SK-N-MC (cell line): Measurements from ENCODE around the gene PF4V1.

Experiments
- DNase-seq: peaks from one replicate; pipeline ENCODE4 v3.0.0-alpha.2; 2011; ENCODE audit warnings: low read depth, low spot score
- H3K27ac ChIP-seq: fragments of 200-600 bp; sonication (generic); 2 replicates; pipeline ENCODE4 v1.5.1; 2016; ENCODE audit warnings: mixed run types
- H3K36me3 ChIP-seq: fragments of 200-600 bp; sonication (generic); 2 replicates; pipeline ENCODE4 v1.6.1; 2017; ENCODE audit warnings: antibody characterized with exemption, low read length, mixed read lengths; ENCODE audit not compliant: insufficient read depth
- H3K4me3 ChIP-seq: fragments of 200-600 bp; sonication (generic); 2 replicates; pipeline ENCODE4 v1.5.1; 2016
- H3K9ac ChIP-seq: fragments of 200-600 bp; sonication (generic); 2 replicates; pipeline ENCODE4 v1.8.0; 2017; ENCODE audit warnings: mixed run types, mixed read lengths; ENCODE audit not compliant: insufficient read length
- H3K9me3 ChIP-seq: fragments of 200-600 bp; sonication (generic); 2 replicates; pipeline ENCODE4 v1.6.1; 2017; ENCODE audit warnings: low read depth, mild to moderate bottlenecking, antibody characterized with exemption, low read length, moderate library complexity, mixed read lengths
- EZH2 ChIP-seq: fragments of 200-600 bp; sonication (generic); IDR thresholded peaks from one replicate; pipeline ENCODE4 v1.6.1; 2017; ENCODE audit warnings: antibody characterized with exemption
- FOXP2 ChIP-seq: optimal IDR thresholded peaks from 2 replicates; pipeline ENCODE3; 2011; ENCODE audit warnings: mild to moderate bottlenecking, moderate library complexity; ENCODE audit not compliant: insufficient read depth; ENCODE audit errors: extremely low read length, control extremely low read depth
- POLR2AphosphoS5 ChIP-seq: IDR thresholded peaks from 2 replicates; pipeline ENCODE4 v1.6.1; 2012; ENCODE audit warnings: mild to moderate bottlenecking, low read depth, low read length, borderline replicate concordance

The PF4V1 gene

GRCh38 chr4:73822812-73823504 lies 30.1 kb upstream of the PF4V1 start:
- H3K9ac ChIP-seq = no peak overlapping the region

GRCh38 chr4:73823760-73824159 lies 29.3 kb upstream of the PF4V1 start:
- H3K4me3 ChIP-seq = no peak overlapping the region
- no peaks in the 10 kb centered on the region for H3K9me3 ChIP-seq
- H3K27ac ChIP-seq = no peak overlapping the region
- no peaks in the 10 kb centered on the region for H3K36me3 ChIP-seq
- TF ChIP-seq POLR2AphosphoS5 (no peak), FOXP2 (no peak), EZH2 (no peak)
- H3K9ac ChIP-seq = no peak overlapping the region
- no peak for DNase-seq

More at GRCh38 chr4:73822812-73823504, 30.1 kb upstream of the PF4V1 start:
- DNase-seq = no peak
- Histone ChIP-seq H3K36me3 (no peaks in the 10 kb centered on the region), H3K4me3 (no peak overlapping the region), H3K9me3 (no peaks in the 10 kb centered on the region), H3K27ac (no peak overlapping the region)
- no peak for TF ChIP-seq POLR2AphosphoS5
- no peak for TF ChIP-seq FOXP2
- no peak for TF ChIP-seq EZH2

- no peaks in the 10 kb centered on the region for H3K9me3 ChIP-seq
- no peak overlapping the region for H3K27ac ChIP-seq
- TF ChIP-seq POLR2AphosphoS5 = no peak
- no peak for TF ChIP-seq FOXP2
- TF ChIP-seq EZH2 = no peak
- H3K9ac ChIP-seq = no peak overlapping the region
- no peaks in the 10 kb centered on the region for H3K36me3 ChIP-seq
- H3K4me3 ChIP-seq = no peak overlapping the region
- no peak for DNase-seq
Measured at GRCh38 chr4:73828956-73829355, 24.1 kb upstream of the PF4V1 start.

GRCh38 chr4:73831569-73831968 lies 21.5 kb upstream of the PF4V1 start:
- Histone ChIP-seq H3K9me3 (no peaks in the 10 kb centered on the region), H3K4me3 (no peak overlapping the region), H3K27ac (no peak overlapping the region), H3K36me3 (no peaks in the 10 kb centered on the region), H3K9ac (no peak overlapping the region)
- DNase-seq = no peak
- no peak for TF ChIP-seq FOXP2
- no peak for TF ChIP-seq EZH2
- TF ChIP-seq POLR2AphosphoS5 = no peak

- no peak for TF ChIP-seq POLR2AphosphoS5
- no peak for TF ChIP-seq FOXP2
- no peak for TF ChIP-seq EZH2
- H3K4me3 ChIP-seq = no peak overlapping the region
- H3K9me3 ChIP-seq = no peaks in the 10 kb centered on the region
- no peak overlapping the region for H3K27ac ChIP-seq
- H3K36me3 ChIP-seq = no peaks in the 10 kb centered on the region
- H3K9ac ChIP-seq = no peak overlapping the region
- DNase-seq = no peak
Measured at GRCh38 chr4:73832651-73833237, 20.4 kb upstream of the PF4V1 start.

GRCh38 chr4:73836373-73837279 lies 16.5 kb upstream of the PF4V1 start, which contains the start of gene CXCL6:
Gene CXCL6 (plus strand): TSS chr4:73836678. CDS start chr4:73836751, 73 bp downstream.
- Histone ChIP-seq H3K27ac (no peak within 1 kb of the TSS), H3K4me3 (peak within 1 kb of the TSS; percentile 61), H3K36me3 (no peaks in the 10 kb centered on the region), H3K9me3 (no peaks in the 10 kb centered on the region), H3K9ac (no peak within 1 kb of the TSS)
- no peak for TF ChIP-seq POLR2AphosphoS5
- no peak for TF ChIP-seq EZH2
- TF ChIP-seq FOXP2 = no peak
- DNase-seq = no peak

- TF ChIP-seq FOXP2 = no peak
- no peak for TF ChIP-seq EZH2
- TF ChIP-seq POLR2AphosphoS5 = no peak
- no peak for DNase-seq
- Histone ChIP-seq H3K27ac (no peak overlapping the region), H3K9me3 (no peaks in the 10 kb centered on the region), H3K36me3 (no peaks in the 10 kb centered on the region), H3K9ac (no peak overlapping the region), H3K4me3 (no peak overlapping the region)
Measured at GRCh38 chr4:73839071-73839470, 14.0 kb upstream of the PF4V1 start.

- H3K9me3 ChIP-seq = no peaks in the 10 kb centered on the region
Measured at GRCh38 chr4:73839715-73840114, 13.4 kb upstream of the PF4V1 start.

More at GRCh38 chr4:73839715-73840114, 13.4 kb upstream of the PF4V1 start:
- H3K36me3 ChIP-seq = no peaks in the 10 kb centered on the region
- H3K9ac ChIP-seq = no peak overlapping the region
- H3K27ac ChIP-seq = no peak overlapping the region
- no peak for DNase-seq
- no peak for TF ChIP-seq POLR2AphosphoS5
- no peak for TF ChIP-seq FOXP2
- no peak for TF ChIP-seq EZH2
- no peak overlapping the region for H3K4me3 ChIP-seq
